Upper lobe of left lung (tissue), 4 donors: ENCODE measurements around the gene CTXND1.

Experiments used
- EP300 ChIP-seq, 4 donors: sonication (generic); formaldehyde crosslinking; IDR thresholded peaks; one replicate each; pipeline ENCODE4 v1.5.1; 2017; ENCODE audit warnings: antibody characterized with exemption in 4 of 4, control low read depth in 2 of 4
- POLR2A ChIP-seq, 4 donors: fragments of 450-650 bp; IDR thresholded peaks; one replicate each; pipeline ENCODE4 v1.5.1; 2016 to 2017; ENCODE audit warnings: antibody characterized with exemption in 4 of 4, mild to moderate bottlenecking in 2 of 4
- POLR2AphosphoS5 ChIP-seq, 2 donors: sonication (generic); formaldehyde crosslinking; IDR thresholded peaks; one replicate each; pipeline ENCODE4 v1.5.1; 2017; ENCODE audit warnings: antibody characterized with exemption in 2 of 2
- TF ChIP-seq, protein P1 (sequence below), 6 experiments: fragments of 450-650 bp in 4 of 6; fragments of 200-600 bp in 2 of 6; sonication (generic) in 2 of 6; IDR thresholded peaks; one replicate each; pipeline ENCODE4 v1.5.1; 2016 to 2019; ENCODE audit warnings: antibody characterized with exemption in 6 of 6

DNA sequence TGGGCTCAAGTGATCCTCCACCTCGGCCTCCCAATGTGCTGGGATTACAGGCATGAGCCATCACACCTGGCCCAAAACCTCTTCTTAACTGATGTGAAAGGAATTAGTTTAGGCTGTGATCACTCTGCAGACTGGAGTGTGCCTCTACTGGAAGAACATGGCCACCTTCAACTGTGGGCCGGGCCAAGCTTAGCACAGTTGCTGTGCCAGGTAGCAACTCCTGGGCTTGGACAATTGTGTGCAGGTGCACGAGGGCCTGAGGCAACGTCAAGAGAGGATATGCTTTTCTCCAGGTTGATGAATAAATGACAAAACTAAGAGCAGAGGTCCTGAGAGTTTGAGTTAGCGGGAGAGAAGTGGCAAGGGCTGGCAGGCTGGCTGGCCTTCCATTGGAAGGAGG is 92.7 kb downstream of the CTXND1 start:
- no peak for TF ChIP-seq POLR2A (IDR thresholded peaks at IDR 0.05)
- TF ChIP-seq, protein P1, sequence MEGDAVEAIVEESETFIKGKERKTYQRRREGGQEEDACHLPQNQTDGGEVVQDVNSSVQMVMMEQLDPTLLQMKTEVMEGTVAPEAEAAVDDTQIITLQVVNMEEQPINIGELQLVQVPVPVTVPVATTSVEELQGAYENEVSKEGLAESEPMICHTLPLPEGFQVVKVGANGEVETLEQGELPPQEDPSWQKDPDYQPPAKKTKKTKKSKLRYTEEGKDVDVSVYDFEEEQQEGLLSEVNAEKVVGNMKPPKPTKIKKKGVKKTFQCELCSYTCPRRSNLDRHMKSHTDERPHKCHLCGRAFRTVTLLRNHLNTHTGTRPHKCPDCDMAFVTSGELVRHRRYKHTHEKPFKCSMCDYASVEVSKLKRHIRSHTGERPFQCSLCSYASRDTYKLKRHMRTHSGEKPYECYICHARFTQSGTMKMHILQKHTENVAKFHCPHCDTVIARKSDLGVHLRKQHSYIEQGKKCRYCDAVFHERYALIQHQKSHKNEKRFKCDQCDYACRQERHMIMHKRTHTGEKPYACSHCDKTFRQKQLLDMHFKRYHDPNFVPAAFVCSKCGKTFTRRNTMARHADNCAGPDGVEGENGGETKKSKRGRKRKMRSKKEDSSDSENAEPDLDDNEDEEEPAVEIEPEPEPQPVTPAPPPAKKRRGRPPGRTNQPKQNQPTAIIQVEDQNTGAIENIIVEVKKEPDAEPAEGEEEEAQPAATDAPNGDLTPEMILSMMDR (IDR thresholded peaks at IDR 0.05) = no peak
- TF ChIP-seq POLR2AphosphoS5 (IDR thresholded peaks at IDR 0.05) = no peak
- no peak for TF ChIP-seq EP300 (IDR thresholded peaks at IDR 0.05)
